SU-DHL-6 (cell line): ENCODE results near the gene HAPLN1.

Source experiments
- H2AFZ ChIP-seq: fragments of 200-600 bp; sonication (generic); 2 replicates; pipeline ENCODE4 v1.6.1; 2014; ENCODE audit warnings: low read depth, mild to moderate bottlenecking, moderate library complexity, mixed read lengths, antibody characterized with exemption, low read length; ENCODE audit not compliant: severe bottlenecking
- H3F3A ChIP-seq: fragments of 200-600 bp; shearing (Covaris generic); 2 replicates; pipeline ENCODE4 v1.6.0; 2016; ENCODE audit warnings: antibody characterized with exemption, mild to moderate bottlenecking; ENCODE audit not compliant: insufficient read depth
- H3K27ac ChIP-seq: fragments of 200-600 bp; sonication (generic); 2 replicates; pipeline ENCODE4 v1.5.1; 2016; ENCODE audit warnings: low read depth, mild to moderate bottlenecking, low read length, moderate library complexity, mixed read lengths
- H3K27me3 ChIP-seq: fragments of 200-600 bp; sonication (generic), shearing (Covaris generic); 2 replicates; pipeline ENCODE4 v1.6.0; 2014; ENCODE audit warnings: mild to moderate bottlenecking, low read length
- H3K36me3 ChIP-seq: fragments of 200-600 bp; sonication (generic); 2 replicates; pipeline ENCODE4 v1.6.1; 2014; ENCODE audit warnings: mild to moderate bottlenecking, low read length, mixed read lengths
- H3K4me2 ChIP-seq: fragments of 300-600, 200-600 bp; shearing (Covaris generic), sonication (generic); 2 replicates; pipeline ENCODE4 v1.6.0; 2014; ENCODE audit warnings: low read length, low read depth, mild to moderate bottlenecking; ENCODE audit not compliant: poor library complexity, severe bottlenecking
- H3K4me3 ChIP-seq: fragments of 200-600 bp; sonication (generic); 2 replicates; pipeline ENCODE4 v1.5.1; 2014; ENCODE audit warnings: antibody characterized with exemption, low read length, mild to moderate bottlenecking, mixed read lengths; ENCODE audit not compliant: insufficient read depth, poor library complexity, severe bottlenecking
- H3K79me2 ChIP-seq: fragments of 200-600 bp; sonication (generic); 2 replicates; pipeline ENCODE4 v1.6.1; 2014; ENCODE audit warnings: mild to moderate bottlenecking, low read length, moderate library complexity; ENCODE audit not compliant: insufficient read depth
- H3K9ac ChIP-seq: fragments of 200-600 bp; sonication (generic); 2 replicates; pipeline ENCODE4 v1.7.0; 2014; ENCODE audit warnings: mild to moderate bottlenecking, low read length
- H3K9me2 ChIP-seq: fragments of 200-600 bp; sonication (generic); replicated peaks from 2 replicates; pipeline ENCODE4 v1.6.1; 2014; ENCODE audit warnings: low read length; ENCODE audit not compliant: insufficient read depth
- H3K9me3 ChIP-seq: fragments of 200-600 bp; sonication (generic); 2 replicates; pipeline ENCODE4 v1.6.1; 2014; ENCODE audit warnings: low read length, mixed read lengths; ENCODE audit not compliant: insufficient read depth
- H4K20me1 ChIP-seq: fragments of 200-600 bp; sonication (generic); 2 replicates; pipeline ENCODE4 v1.6.1; 2014; ENCODE audit warnings: low read depth, mild to moderate bottlenecking, antibody characterized with exemption, low read length, moderate library complexity, mixed read lengths
- CTCF ChIP-seq: fragments of 200-600 bp; sonication (generic); IDR thresholded peaks from one replicate; pipeline ENCODE4 v1.5.1; 2017; ENCODE audit warnings: antibody characterized with exemption, mild to moderate bottlenecking, low read length, moderate library complexity; ENCODE audit not compliant: insufficient read depth, poor library complexity, severe bottlenecking
- EZH2phosphoT487 ChIP-seq: fragments of 200-600 bp; sonication (generic), shearing (Covaris generic); conservative IDR thresholded peaks from 2 replicates; pipeline ENCODE4 v1.6.1; 2018; ENCODE audit warnings: mild to moderate bottlenecking, antibody characterized with exemption, low read length, moderate library complexity, mixed read lengths

HAPLN1 gene

DNA sequence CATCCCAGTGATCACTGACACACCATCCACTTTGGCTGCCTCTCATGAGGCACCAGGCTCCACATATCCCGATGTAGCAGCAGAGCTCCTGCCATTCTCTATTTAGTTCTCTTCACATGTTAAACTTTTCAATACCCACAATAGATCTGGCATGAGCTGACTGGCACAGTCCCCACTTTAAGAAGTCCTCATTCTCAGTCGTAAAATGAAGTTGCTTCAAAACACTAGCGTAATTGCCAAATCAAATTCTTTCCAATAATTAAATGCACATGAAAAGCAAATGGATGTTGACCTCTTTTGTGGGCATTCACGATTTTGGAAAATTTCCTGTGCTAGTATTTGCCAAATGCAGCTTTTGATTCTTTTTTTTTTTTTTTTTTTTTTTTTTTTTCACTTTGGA lies 32.4 kb downstream of the HAPLN1 start:
- H4K20me1 ChIP-seq = no peaks in the 10 kb centered on the region

GRCh38 chr5:83687124-83687619 lies 33.5 kb downstream of the HAPLN1 start:
- Histone ChIP-seq H2AFZ (no peak overlapping the region), H3K9me3 (no peaks in the 10 kb centered on the region), H3K4me2 (no peak overlapping the region), H3F3A (no peaks in the 10 kb centered on the region), H3K9me2 (no peaks in the 10 kb centered on the region), H3K79me2 (no peaks in the 10 kb centered on the region), H3K27me3 (no peaks in the 10 kb centered on the region), H3K9ac (no peak overlapping the region), H4K20me1 (no peaks in the 10 kb centered on the region), H3K27ac (no peak overlapping the region), H3K36me3 (no peaks in the 10 kb centered on the region), H3K4me3 (no peak overlapping the region)
- TF ChIP-seq CTCF (no peak), EZH2phosphoT487 (no peak)

More for the DNA sequence above, 32.4 kb downstream of the HAPLN1 start:
- Histone ChIP-seq H3K36me3 (no peaks in the 10 kb centered on the region), H3K27ac (no peak overlapping the region), H3K9me3 (no peaks in the 10 kb centered on the region), H2AFZ (no peak overlapping the region), H3K27me3 (no peaks in the 10 kb centered on the region), H3K4me3 (no peak overlapping the region), H3K9ac (no peak overlapping the region), H3K9me2 (no peaks in the 10 kb centered on the region), H3F3A (no peaks in the 10 kb centered on the region), H3K4me2 (no peak overlapping the region), H3K79me2 (no peaks in the 10 kb centered on the region)
- TF ChIP-seq EZH2phosphoT487 = no peak
- TF ChIP-seq CTCF = no peak

- H3K79me2 ChIP-seq = no peaks in the 10 kb centered on the region
- no peaks in the 10 kb centered on the region for H3K9me2 ChIP-seq
- no peak overlapping the region for H2AFZ ChIP-seq
- H3F3A ChIP-seq = no peaks in the 10 kb centered on the region
- TF ChIP-seq CTCF (no peak), EZH2phosphoT487 (no peak)
- H3K4me2 ChIP-seq = no peak overlapping the region
- H3K27me3 ChIP-seq = no peaks in the 10 kb centered on the region
- H4K20me1 ChIP-seq = no peaks in the 10 kb centered on the region
- no peaks in the 10 kb centered on the region for H3K36me3 ChIP-seq
- no peak overlapping the region for H3K27ac ChIP-seq
- no peaks in the 10 kb centered on the region for H3K9me3 ChIP-seq
- no peak overlapping the region for H3K9ac ChIP-seq
- no peak overlapping the region for H3K4me3 ChIP-seq
Measured at GRCh38 chr5:83686251-83686650, 34.4 kb downstream of the HAPLN1 start.
